ENCODE measurements around the gene RPL7A.
"Not testable (repeated sequence)": the region's sequence is repeated elsewhere in the genome, so short reads cannot be mapped to it uniquely, and the experiment has no call there.

Gene RPL7A

DNA sequence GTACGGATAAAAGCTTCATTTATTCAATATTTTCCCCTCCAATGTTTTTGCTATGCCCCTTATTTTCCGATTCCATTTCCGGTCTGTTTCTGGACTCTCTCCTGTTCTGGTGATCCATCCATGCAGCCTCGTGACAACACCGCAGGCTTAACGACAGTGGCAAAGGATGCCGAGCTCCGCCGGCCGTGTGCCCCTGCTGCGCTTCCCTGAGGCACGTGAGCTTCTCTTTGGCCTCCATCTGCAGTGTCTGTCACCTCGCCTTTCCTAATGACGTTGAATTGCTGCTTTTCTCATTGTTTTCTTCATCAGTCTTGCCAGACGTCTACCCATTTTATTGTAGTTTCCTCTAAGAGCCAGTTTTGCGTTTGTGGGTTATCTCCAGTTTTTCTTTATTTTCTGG lies 40.7 kb upstream of the RPL7A start:
- H3K9ac ChIP-seq = no peak overlapping the region
- no peak for TF ChIP-seq Cebpa-rat (IDR thresholded peaks at IDR 0.05)
- peaks cover 6% of the 10 kb centered on the region for H3K4me1 ChIP-seq
- no peaks in the 10 kb centered on the region for H4K20me1 ChIP-seq
- no peak overlapping the region for H3K4me3 ChIP-seq
- no peaks in the 10 kb centered on the region for H3K27me3 ChIP-seq
- no peaks in the 10 kb centered on the region for H3K36me3 ChIP-seq
- no peak overlapping the region for H3K27ac ChIP-seq
- no peak overlapping the region for H3K4me2 ChIP-seq
- no peaks in the 10 kb centered on the region for H3K9me3 ChIP-seq

DNA sequence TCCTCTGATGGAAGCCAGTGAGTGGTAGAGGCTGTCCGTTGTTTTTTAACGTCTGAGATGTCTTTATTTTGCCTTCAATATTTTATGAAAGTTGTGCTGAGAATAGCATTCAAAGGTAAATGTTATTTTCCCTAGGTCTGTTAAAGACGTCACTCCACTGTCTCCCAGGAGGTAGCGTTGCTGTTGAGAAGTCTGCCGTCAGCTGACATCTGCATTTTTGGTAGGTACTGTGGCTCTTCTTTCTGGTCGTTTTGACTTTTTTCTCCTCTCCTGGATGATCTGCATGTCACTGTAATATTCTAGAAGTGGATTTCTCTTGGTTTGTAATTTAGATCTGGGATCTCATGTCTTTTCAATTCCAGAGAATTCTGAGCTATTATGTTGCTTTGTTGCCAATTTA lies 38.4 kb upstream of the RPL7A start:
- Histone ChIP-seq H4K20me1 (no peaks in the 10 kb centered on the region), H3K4me2 (no peak overlapping the region), H3K36me3 (no peaks in the 10 kb centered on the region), H3K27ac (no peak overlapping the region), H3K9ac (no peak overlapping the region), H3K27me3 (no peaks in the 10 kb centered on the region), H3K9me3 (no peaks in the 10 kb centered on the region), H3K4me1 (peaks cover 6% of the 10 kb centered on the region), H3K4me3 (no peak overlapping the region)
- no peak for TF ChIP-seq Cebpa-rat (IDR thresholded peaks at IDR 0.05)

DNA sequence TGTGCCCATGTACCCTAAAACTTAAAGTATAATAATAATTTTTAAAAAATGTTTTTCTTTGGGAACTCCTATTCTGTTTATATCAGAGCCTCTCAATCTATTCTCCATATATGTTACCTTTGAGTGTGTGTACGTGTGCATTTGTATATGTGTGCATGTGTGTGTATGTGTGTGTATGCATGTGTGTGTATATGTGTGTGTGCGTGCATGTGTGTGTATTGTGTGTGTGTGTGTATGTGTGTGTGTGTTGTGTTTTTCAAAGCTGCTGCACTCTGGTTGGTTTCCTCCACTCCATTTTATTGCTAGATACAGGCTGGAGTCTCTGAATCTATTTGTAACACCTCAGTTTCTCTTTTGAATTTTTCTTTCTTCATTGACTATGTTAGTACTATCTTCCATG lies 32.0 kb upstream of the RPL7A start:
- no peak overlapping the region for H3K9ac ChIP-seq
- H3K4me1 ChIP-seq = no peaks in the 10 kb centered on the region
- no peaks in the 10 kb centered on the region for H3K9me3 ChIP-seq
- no peak overlapping the region for H3K4me3 ChIP-seq
- no peak for TF ChIP-seq Cebpa-rat (IDR thresholded peaks at IDR 0.05)
- H3K27ac ChIP-seq = no peak overlapping the region
- H4K20me1 ChIP-seq = no peaks in the 10 kb centered on the region
- no peaks in the 10 kb centered on the region for H3K27me3 ChIP-seq
- no peaks in the 10 kb centered on the region for H3K36me3 ChIP-seq
- H3K4me2 ChIP-seq = no peak overlapping the region

DNA sequence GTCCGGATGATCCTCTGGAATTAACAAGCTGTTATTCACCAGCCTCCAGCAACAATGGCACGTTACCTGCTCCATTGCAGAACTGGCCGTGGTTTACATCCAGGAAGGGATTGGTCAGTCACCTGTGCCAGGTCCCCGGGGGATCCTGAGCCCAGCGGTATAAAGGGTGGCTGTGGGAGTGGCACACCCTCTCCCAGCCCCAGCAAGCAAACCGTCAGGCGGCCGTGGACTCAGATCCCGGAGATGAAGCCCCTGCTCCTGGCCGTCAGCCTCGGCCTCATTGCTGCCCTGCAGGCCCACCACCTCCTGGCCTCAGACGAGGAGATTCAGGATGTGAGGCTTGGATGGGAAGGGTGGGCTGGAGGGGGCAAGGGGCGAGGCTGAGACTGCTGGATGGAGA lies 30.5 kb upstream of the RPL7A start:
- H3K9ac ChIP-seq, H3K4me1 ChIP-seq, H3K4me3 ChIP-seq, H3K9me3 ChIP-seq, H3K27me3 ChIP-seq, H3K27ac ChIP-seq, H3K36me3 ChIP-seq, H3K4me2 ChIP-seq, H4K20me1 ChIP-seq: not testable (repeated sequence)

DNA sequence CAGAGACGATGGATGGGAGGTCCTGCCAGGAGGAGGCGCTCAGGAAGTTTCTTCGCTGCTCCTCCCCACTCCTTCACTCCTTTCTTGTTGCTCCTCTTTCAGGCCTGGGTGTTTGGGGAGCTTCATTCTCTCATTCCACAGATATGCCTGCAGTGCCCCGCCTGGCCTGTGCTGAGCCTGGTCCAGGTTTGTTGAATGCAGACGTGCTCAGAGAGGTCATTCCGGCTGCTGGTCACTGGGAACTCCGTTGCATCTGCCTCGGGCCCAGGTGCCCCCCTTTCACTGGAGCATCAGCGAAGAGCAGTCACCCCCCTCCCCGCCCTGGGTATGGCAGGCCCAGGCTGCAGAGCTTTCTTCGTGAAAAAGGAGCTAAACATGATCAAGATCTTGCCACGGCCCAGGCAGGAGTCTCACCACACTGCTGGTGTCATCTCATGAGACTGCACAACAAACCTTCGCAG lies 27.6 kb upstream of the RPL7A start:
- H3K9me3 ChIP-seq = peaks cover 11% of the 10 kb centered on the region; the same call in 1 of the 2 replicates
- H3K9ac ChIP-seq = no peak overlapping the region
- no peaks in the 10 kb centered on the region for H4K20me1 ChIP-seq
- no peak overlapping the region for H3K4me3 ChIP-seq
- no peak overlapping the region for H3K27ac ChIP-seq
- H3K27me3 ChIP-seq = no peaks in the 10 kb centered on the region
- no peaks in the 10 kb centered on the region for H3K4me1 ChIP-seq
- H3K36me3 ChIP-seq = no peaks in the 10 kb centered on the region
- TF ChIP-seq Cebpa-rat (IDR thresholded peaks at IDR 0.05) = no peak
- H3K4me2 ChIP-seq = no peak overlapping the region

DNA sequence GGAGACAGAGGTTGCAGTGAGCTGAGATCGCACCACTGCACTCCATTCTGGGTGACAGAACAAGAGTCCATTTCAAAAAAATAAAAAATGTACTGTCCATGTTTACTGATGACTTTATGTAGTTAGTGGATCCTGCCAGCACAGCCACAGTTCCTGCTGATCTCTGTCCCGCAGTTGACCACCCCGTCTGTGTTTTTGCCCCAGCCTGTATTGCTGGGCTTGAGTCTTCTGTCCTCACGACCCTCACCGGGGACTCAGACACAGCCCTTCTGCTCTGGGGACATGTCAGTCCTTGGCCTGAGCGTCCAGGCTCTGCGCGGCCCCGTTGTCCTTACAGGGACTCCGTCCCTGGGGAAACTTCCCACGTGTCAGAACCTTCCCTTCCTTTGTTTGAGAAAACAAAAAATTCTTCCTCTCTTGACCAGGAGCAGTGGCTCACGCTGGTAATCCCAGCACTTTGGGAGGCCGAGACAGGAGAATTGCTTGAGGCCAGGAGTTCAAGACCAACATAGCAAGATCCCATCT lies 26.5 kb upstream of the RPL7A start:
- H3K4me3 ChIP-seq = no peak overlapping the region
- no peaks in the 10 kb centered on the region for H3K27me3 ChIP-seq
- H3K27ac ChIP-seq = no peak overlapping the region
- no peak for TF ChIP-seq Cebpa-rat (IDR thresholded peaks at IDR 0.05)
- H3K4me1 ChIP-seq = no peaks in the 10 kb centered on the region
- no peaks in the 10 kb centered on the region for H4K20me1 ChIP-seq
- H3K4me2 ChIP-seq = no peak overlapping the region
- H3K36me3 ChIP-seq = no peaks in the 10 kb centered on the region
- H3K9me3 ChIP-seq = peaks cover 11% of the 10 kb centered on the region; the same call in 1 of the 2 replicates
- H3K9ac ChIP-seq = no peak overlapping the region

DNA sequence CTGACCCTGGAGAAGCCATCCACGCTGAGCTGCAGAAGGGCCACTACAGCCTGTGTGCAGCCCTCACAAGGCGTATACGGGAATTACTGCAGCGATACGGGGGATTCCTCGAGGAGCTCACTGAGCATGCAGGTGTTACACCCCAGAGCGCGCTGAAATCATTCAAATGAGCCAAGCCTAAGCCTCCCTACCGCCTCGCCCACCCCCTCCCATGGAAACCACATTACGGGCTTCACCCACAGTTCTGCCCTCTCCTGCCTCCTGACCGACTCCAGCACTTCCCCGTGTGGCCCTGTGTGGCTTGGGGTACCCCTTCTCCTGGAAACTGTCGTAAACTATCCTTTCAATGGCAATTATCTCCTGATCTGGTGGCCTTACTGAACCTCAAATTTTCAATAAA lies 25.3 kb upstream of the RPL7A start:
- Histone ChIP-seq H3K9me3 (peaks cover 11% of the 10 kb centered on the region; the same call in 1 of the 2 replicates), H3K4me1 (no peaks in the 10 kb centered on the region), H3K4me3 (no peak overlapping the region), H3K4me2 (no peak overlapping the region), H3K9ac (no peak overlapping the region), H3K27me3 (no peaks in the 10 kb centered on the region), H3K27ac (no peak overlapping the region), H4K20me1 (peaks cover under 1% of the 10 kb centered on the region; the same call in 1 of the 2 replicates), H3K36me3 (no peaks in the 10 kb centered on the region)
- no peak for TF ChIP-seq Cebpa-rat (IDR thresholded peaks at IDR 0.05)

DNA sequence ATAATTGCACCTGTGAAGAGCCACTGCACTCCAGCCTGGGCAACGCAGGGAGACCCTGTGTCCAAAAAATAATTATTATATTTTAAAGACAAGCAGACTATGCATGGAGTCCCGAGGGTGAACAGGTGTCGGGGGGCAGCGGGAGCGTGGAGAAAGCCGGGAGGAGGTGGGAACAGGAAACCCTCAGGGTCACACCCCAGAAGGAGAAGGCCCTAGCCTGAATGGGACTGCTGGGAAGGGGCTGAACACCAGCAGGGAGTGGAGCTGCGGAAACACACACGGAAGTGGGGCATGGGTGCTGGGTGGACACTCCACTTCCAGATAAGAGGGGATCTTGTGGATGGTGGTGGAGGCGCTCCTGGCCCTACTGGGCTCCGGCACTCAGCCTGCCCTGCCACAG lies 24.8 kb upstream of the RPL7A start:
- Histone ChIP-seq H3K27ac (no peak overlapping the region), H3K9ac (no peak overlapping the region), H3K27me3 (no peaks in the 10 kb centered on the region), H3K4me3 (no peak overlapping the region), H3K36me3 (peaks cover 2% of the 10 kb centered on the region; the same call in 1 of the 2 replicates), H3K9me3 (peaks cover 11% of the 10 kb centered on the region; the same call in 1 of the 2 replicates), H3K4me1 (no peaks in the 10 kb centered on the region), H4K20me1 (peaks cover 6% of the 10 kb centered on the region), H3K4me2 (no peak overlapping the region)
- no peak for TF ChIP-seq Cebpa-rat (IDR thresholded peaks at IDR 0.05)

DNA sequence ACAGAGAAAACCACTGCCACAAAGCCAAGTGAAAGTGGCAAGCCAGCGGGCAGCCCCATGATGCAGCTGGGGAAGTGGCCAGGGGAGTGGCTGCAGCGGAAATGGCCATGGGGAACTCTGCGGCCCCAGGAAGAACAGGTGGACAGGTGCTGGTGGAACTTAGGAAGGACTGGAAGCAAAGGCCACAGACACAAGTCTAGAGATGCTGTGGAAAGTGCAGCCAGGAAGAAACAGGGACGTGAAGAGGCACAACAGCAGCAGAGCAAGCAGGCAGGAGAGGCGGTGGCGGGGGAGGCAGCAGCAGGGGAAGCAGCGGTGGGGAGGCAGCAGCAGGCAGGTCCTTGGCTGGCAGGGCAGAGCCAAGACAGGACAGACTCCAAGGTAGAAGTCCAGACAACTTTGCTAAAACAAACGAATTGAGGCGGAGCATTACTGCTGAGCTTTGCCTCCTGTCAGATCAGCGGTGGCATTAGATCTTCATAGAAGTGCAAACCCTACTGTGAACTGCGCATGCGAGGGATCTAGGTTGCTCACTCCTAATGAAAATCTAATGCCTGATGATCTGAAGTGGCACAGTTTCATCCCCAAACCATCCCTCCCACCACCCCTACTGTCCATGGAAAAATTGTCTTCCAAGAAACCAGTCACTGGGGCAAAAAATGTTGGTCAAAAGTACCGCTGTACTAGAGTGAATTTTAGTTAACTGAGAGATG lies 23.9 kb upstream of the RPL7A start:
- Histone ChIP-seq H3K27ac (no peak overlapping the region), H3K27me3 (no peaks in the 10 kb centered on the region), H3K9ac (no peak overlapping the region), H3K9me3 (peaks cover 11% of the 10 kb centered on the region; the same call in 1 of the 2 replicates), H3K4me2 (no peak overlapping the region), H4K20me1 (peaks cover 15% of the 10 kb centered on the region), H3K4me1 (no peaks in the 10 kb centered on the region), H3K4me3 (no peak overlapping the region), H3K36me3 (peaks cover 12% of the 10 kb centered on the region; the same call in 1 of the 2 replicates)
- no peak for TF ChIP-seq Cebpa-rat (IDR thresholded peaks at IDR 0.05)

DNA sequence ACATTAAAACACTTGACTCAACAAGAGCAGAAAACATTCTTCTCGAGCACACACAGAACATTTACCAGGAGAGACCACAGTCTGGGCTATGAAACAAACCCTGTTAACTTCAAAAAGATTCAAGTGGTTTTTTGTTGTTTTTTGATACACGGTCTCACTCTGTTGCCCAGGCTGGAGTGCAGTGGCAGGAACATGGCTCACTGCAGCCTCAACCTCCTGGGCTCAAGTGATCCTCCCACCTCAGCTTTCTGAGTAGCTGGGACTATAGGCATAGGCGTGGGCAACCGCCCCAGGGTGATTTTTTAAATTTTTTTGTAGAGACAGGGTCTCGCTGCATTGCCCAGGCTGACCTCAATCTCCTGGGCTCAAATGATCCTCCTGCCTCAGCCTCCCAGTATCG lies 21.0 kb upstream of the RPL7A start:
- not testable (repeated sequence) for H3K4me3 ChIP-seq, H3K4me1 ChIP-seq, H3K27ac ChIP-seq, H3K4me2 ChIP-seq, H3K27me3 ChIP-seq, H3K9ac ChIP-seq
- H4K20me1 ChIP-seq = peaks cover 44% of the 10 kb centered on the region
- H3K9me3 ChIP-seq = peaks cover 11% of the 10 kb centered on the region; the same call in 1 of the 2 replicates
- H3K36me3 ChIP-seq = peaks cover 39% of the 10 kb centered on the region
